RWPE1 (cell line): ENCODE data around the gene TMPRSS9.

Experiments
- CTCF ChIA-PET: fragments of 350-600 bp; sonication (Branson Sonifier 250); formaldehyde crosslinking; extraction: SDS; loops from one replicate; lab custom pipeline; 2021; lab: Yijun Ruan, JAX
- POLR2A ChIA-PET: fragments of 400-600 bp; formaldehyde crosslinking; extraction: SDS; loops from one replicate; lab custom pipeline; 2020; ENCODE audit warnings: antibody characterized with exemption; ENCODE audit not compliant: low non-redundant PET; lab: Yijun Ruan, JAX
- DNase-seq: peaks from one replicate; pipeline ENCODE4 v3.0.0; 2012; ENCODE audit warnings: low spot score
- H3K27ac ChIP-seq: fragments of 450-650 bp; 2 replicates; pipeline ENCODE4 v1.5.1; 2017
- TF ChIP-seq, protein P1 (sequence below): fragments of 450-650 bp; conservative IDR thresholded peaks from 2 replicates; pipeline ENCODE4 v1.5.1; 2017; ENCODE audit warnings: low read depth, mild to moderate bottlenecking

The TMPRSS9 gene

DNA sequence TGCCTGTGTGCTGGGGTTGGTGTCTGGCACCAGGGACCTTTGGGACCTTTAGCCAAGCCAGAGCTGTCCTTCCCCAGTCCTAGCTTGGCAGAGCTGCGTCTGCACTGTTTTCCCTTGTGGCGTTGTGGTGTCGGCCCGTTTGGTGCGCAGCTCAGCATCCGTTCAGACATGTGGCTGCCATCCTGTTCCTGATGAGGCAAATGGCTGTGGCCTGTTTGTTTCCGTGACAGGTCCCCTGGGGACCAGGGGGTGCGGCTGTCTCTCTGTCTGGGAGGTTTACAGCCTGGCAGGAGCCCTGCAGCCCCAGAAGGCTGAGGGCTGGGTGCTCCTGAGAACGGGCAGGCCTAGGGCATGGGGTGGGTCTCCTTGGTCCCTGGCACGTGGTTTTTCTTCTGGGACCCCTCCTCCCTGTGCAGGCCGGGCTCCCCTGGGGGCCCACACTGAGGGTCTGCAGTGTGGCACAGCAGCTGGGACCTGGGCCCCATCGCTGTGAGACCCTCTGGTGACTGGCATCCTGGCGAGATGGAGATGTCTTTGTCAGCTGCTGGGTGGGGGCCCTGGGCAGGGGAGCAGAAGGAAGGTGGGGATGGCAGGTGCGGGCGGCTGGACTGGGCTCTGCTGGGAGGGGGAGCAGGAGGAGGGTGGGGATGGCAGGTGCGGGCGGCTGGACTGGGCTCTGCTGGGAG lies 27.6 kb upstream of the TMPRSS9 start:
- TF ChIP-seq, protein P1, sequence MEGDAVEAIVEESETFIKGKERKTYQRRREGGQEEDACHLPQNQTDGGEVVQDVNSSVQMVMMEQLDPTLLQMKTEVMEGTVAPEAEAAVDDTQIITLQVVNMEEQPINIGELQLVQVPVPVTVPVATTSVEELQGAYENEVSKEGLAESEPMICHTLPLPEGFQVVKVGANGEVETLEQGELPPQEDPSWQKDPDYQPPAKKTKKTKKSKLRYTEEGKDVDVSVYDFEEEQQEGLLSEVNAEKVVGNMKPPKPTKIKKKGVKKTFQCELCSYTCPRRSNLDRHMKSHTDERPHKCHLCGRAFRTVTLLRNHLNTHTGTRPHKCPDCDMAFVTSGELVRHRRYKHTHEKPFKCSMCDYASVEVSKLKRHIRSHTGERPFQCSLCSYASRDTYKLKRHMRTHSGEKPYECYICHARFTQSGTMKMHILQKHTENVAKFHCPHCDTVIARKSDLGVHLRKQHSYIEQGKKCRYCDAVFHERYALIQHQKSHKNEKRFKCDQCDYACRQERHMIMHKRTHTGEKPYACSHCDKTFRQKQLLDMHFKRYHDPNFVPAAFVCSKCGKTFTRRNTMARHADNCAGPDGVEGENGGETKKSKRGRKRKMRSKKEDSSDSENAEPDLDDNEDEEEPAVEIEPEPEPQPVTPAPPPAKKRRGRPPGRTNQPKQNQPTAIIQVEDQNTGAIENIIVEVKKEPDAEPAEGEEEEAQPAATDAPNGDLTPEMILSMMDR: no peak
- no peak for DNase-seq
- peak overlapping the region; percentile 7; the same call in 1 of the 2 replicates for H3K27ac ChIP-seq
- ChIA-PET POLR2A (no interaction called here), CTCF (no interaction called here)

DNA sequence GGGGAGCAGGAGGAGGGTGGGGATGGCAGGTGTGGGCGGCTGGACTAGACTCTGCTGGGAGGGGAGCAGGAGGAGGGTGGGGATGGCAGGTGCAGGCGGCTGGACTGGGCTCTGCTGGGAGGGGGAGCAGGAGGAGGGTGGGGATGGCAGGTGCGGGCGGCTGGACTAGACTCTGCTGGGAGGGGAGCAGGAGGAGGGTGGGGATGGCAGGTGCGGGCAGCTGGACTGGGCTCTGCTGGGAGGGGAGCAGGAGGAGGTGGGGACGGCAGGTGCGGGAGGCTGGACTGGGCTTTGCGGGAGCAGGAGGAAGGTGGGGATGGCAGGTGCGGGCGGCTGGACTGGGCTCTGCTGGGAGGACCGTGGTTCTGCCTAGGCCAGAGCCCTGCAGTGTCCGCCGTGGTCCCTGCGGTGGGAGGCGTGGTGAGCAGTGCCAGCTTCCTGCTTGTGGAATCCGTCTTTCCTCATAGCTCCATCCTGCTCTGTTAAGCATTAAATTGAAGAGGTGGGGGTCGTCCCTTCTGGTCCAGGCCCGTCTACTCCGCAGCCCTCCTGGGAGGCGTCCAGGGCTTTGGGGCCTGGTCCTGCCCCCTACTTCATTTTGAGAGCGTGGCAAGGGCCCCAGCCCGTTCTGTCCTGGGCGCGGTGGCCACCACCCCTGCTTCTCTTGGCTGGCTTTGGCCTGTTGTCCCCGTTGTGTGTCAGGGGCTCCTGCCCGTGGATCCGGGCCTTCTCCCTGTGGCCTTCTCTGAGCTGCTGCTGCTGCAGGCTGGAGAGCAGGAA lies 26.8 kb upstream of the TMPRSS9 start:
- DNase-seq: no peak
- TF ChIP-seq, protein P1: no peak

DNA sequence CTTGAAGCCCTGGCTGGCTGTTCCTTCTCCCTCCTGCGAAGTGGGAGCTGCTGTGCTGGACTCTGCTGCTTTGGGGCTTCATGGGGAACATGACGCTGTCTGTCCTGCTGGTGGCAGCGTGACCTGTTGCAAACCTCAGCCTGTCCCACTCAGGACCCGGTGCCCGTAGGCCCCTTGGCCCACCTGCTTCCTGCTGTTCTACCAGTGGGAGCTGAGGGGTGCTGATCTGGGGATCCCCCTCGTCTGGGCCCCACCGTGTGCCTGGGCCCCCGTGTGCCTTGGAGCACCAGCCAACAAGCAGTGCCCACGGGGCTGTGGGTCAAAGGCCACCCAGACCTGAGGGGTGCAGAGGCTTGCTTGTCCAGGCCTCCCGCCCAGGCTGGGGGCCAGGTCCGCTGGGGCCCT lies 26.3 kb upstream of the TMPRSS9 start:
- no peak for DNase-seq
- TF ChIP-seq, protein P1: no peak
- ChIA-PET CTCF (interaction anchor here (0.7 kb wide), 1 partner anchor 14 kb away, joined by 3 read pairs; no protein-coding TSS in a partner anchor), POLR2A (no interaction called here)
- H3K27ac ChIP-seq: peak overlapping the region; percentile 22; the same call in 1 of the 2 replicates

More for the DNA sequence above, 26.8 kb upstream of the TMPRSS9 start:
- POLR2A ChIA-PET: no interaction called here
- CTCF ChIA-PET: interaction anchor here (0.7 kb wide), 1 partner anchor 13 kb away, joined by 3 read pairs; no protein-coding TSS in a partner anchor
- H3K27ac ChIP-seq: peak overlapping the region; percentile 22; the same call in 1 of the 2 replicates

DNA sequence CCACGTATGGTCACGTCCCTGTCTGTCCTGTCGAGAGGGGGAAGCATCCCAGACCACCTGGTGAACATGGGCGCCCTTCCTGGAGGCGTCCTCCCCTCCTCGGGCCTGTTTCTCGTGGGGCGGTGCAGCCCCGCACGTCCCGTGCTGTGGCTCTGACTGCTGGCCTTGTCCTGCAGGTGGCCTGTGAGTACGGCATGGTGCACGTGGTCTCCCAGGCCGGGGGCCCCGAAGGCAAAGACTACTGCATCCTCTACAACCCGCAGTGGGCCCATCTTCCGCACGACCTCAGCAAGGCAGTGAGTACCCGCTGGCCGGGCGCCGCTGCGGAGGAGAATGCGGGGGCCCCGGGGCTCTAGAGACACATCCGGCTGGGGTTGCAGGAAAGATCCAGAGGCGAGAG lies 25.6 kb upstream of the TMPRSS9 start:
- ChIA-PET POLR2A (no interaction called here), CTCF (no interaction called here)
- TF ChIP-seq, protein P1: no peak
- no peak for DNase-seq
- peak overlapping the region; percentile 22 for H3K27ac ChIP-seq

DNA sequence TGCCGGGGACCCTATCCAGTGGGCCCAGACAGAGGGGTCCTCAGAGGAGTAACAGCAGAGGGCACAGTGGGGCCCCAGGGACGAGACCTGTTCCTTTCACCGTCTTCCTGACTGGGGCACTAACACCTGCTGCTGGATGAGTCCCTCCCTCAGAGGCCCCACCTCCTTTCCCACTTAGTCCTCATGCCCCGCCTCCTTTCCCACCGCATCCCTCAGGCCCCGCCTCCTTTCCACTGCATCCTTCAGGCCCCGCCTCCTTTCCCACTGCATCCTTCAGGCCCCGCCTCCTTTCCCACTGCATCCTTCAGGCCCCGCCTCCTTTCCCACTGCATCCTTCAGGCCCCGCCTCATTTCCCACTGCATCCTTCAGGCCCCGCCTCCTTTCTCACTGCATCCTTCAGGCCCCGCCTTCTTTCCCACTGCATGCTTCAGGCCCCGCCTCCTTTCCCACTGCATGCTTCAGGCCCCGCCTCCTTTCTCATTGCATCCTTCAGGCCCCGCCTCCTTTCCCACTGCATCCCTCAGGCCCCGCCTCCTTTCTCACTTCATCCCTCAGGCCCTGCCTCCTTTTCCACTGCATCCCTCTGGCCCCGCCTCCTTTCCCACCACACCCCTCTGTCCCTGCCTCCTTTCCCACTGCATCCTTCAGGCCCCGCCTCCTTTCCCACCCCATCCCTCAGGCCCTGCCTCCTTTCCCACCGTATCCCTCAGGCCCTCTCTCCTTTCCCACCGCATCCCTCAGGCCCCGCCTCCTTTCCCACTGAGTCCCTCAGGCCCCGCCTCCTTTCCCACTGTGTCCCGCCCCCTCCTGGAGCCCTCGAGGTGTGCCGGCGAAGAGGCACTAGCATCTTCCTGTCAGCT lies 24.8 kb upstream of the TMPRSS9 start:
- POLR2A ChIA-PET: no interaction called here
- peak overlapping the region; percentile 22 for H3K27ac ChIP-seq
- TF ChIP-seq, protein P1: no peak
- no peak for DNase-seq
- CTCF ChIA-PET: no interaction called here

DNA sequence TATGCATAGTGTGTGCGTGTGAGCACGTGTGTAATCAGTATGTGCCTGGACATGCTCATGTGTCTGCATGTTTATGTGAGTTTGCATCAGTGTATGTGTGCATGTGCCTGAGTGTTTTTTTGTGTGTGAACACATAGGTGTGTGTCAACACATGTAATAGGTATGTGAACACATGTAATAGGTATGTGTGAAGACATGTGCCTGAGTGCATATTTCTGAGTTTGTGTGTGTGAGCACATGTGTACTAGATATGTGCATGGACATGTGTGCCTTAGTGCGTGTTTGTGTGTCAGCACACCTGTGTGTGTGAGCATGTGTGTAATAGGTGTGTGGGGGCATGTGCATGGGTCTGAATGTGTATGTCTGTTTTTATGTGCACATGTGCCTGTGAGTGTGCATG lies 24.2 kb upstream of the TMPRSS9 start:
- TF ChIP-seq, protein P1: no peak
- H3K27ac ChIP-seq: no peak overlapping the region
- CTCF ChIA-PET: no interaction called here
- no peak for DNase-seq
- POLR2A ChIA-PET: no interaction called here
